Prostate gland (tissue), 2 donors: ENCODE data around the gene GPR108. TPM values are rescaled to one million over a fixed set of nuclear protein-coding genes. Genes with fewer than 3 reads are reported as not detected.

Experiments used
- DNase-seq: peaks from one replicate; pipeline ENCODE4 v3.0.0-alpha.2; 2019; ENCODE audit warnings: low spot score
- H3K27ac ChIP-seq, 2 donors: fragments of 200-600 bp; sonication (generic); 2 replicates each; pipeline ENCODE4 v1.5.1; 2017 to 2019
- H3K27me3 ChIP-seq: fragments of 200-600 bp; sonication (generic); replicated peaks from 2 replicates; pipeline ENCODE4 v1.5.1; 2019; ENCODE audit not compliant: insufficient read depth
- H3K36me3 ChIP-seq, 2 donors: fragments of 200-600 bp; sonication (generic); 1 replicate in 1 of 2; 2 replicates in 1 of 2; pipeline versions ENCODE4 v1.5.1 to v1.8.1; 2017 to 2019
- H3K4me1 ChIP-seq: fragments of 200-600 bp; sonication (generic); replicated peaks from 2 replicates; pipeline ENCODE4 v1.5.1; 2019
- H3K4me3 ChIP-seq, 2 donors: fragments of 200-600 bp; sonication (generic); 2 replicates each; pipeline ENCODE4 v1.5.1; 2017 to 2019
- H3K9me3 ChIP-seq: fragments of 200-600 bp; sonication (generic); 2 replicates; pipeline ENCODE4 v1.5.1; 2017
- POLR2A ChIP-seq: fragments of 450-650 bp; IDR thresholded peaks from one replicate; pipeline ENCODE4 v1.6.1; 2016; ENCODE audit warnings: antibody characterized with exemption, mild to moderate bottlenecking
- POLR2AphosphoS5 ChIP-seq: sonication (generic); formaldehyde crosslinking; IDR thresholded peaks from one replicate; pipeline ENCODE4 v1.6.1; 2017; ENCODE audit warnings: antibody characterized with exemption
- WGBS: methylation state at CpG from one replicate; pipeline ENCODE4 v1.1.5; 2018; 5-methylcytosine and 5-hydroxymethylcytosine counted together
- intact Hi-C: fragments of 100-400 bp; cut with DNase I; formaldehyde crosslinking; loops from one replicate; pipeline ENCODE4 v1.14.2; 2022
- total RNA-seq, 2 donors: library from RNA; depleted of rRNA; stranded (reverse); fragments of >200 nt; gene quantifications; one replicate each; pipeline ENCODE4 v1.1.0, GENCODE V29; 2016
- TF ChIP-seq, protein P1 (sequence below), 4 experiments: fragments of 200-600 bp in 2 of 4; fragments of 450-650 bp in 2 of 4; sonication (generic) in 2 of 4; IDR thresholded peaks; 1 replicate in 3 of 4; 2 replicates in 1 of 4; pipeline ENCODE4 v1.5.1; 2016 to 2019; ENCODE audit warnings: antibody characterized with exemption in 4 of 4, mild to moderate bottlenecking in 2 of 4, moderate library complexity in 2 of 4

GPR108 gene
- total RNA-seq, 2 donors from 2014 or later: 62.7 to 98.0 TPM

DNA sequence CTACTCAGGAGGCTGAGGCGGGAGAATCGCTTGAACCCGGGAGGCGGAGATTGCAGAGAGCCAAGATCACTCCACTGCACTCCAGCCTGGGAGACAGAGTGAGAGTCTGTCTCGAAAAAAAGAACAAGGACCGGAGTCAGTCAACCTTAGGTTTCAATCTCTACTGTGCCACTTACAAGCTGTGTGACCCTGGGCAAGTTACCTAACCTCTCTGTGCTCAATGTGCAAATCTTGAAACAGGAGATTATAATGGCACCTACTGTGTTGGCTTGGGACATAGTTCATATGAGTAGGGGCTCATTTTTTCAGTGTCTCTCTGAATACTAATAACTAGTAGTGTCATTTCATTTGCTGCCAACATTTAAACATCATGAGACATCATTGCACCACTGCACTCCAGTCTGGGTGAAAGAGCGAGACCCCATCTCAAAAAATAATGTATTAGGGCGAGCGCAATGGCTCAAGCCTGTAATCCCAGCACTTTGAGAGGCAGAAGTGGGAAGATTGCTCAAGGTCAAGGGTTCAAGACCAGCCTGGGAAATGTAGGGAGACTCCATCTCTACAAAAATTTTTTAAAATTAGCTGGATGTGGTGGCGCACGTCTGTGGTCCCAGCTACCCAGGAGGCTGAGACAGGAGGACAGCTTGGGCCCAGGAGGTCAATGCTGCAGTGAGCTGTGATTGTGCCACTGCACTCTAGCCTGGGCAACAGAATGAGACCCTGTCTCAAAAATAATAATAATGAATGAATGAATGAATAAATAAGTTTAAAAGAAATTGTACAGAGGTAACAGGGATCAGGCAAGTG is 22.4 kb downstream of the GPR108 start:
- WGBS: 89% methylated on average over 11 of the region's 11 CpGs
- H3K36me3 ChIP-seq: no peaks in the 10 kb centered on the region
- TF ChIP-seq, protein P1, sequence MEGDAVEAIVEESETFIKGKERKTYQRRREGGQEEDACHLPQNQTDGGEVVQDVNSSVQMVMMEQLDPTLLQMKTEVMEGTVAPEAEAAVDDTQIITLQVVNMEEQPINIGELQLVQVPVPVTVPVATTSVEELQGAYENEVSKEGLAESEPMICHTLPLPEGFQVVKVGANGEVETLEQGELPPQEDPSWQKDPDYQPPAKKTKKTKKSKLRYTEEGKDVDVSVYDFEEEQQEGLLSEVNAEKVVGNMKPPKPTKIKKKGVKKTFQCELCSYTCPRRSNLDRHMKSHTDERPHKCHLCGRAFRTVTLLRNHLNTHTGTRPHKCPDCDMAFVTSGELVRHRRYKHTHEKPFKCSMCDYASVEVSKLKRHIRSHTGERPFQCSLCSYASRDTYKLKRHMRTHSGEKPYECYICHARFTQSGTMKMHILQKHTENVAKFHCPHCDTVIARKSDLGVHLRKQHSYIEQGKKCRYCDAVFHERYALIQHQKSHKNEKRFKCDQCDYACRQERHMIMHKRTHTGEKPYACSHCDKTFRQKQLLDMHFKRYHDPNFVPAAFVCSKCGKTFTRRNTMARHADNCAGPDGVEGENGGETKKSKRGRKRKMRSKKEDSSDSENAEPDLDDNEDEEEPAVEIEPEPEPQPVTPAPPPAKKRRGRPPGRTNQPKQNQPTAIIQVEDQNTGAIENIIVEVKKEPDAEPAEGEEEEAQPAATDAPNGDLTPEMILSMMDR (IDR thresholded peaks at IDR 0.05): no peak
- TF ChIP-seq POLR2A (no peak), POLR2AphosphoS5 (no peak)
- H3K27ac ChIP-seq: no peak overlapping the region
- H3K4me3 ChIP-seq: no peak overlapping the region
- no peaks in the 10 kb centered on the region for H3K4me1 ChIP-seq
- no peaks in the 10 kb centered on the region for H3K27me3 ChIP-seq
- H3K9me3 ChIP-seq: no peaks in the 10 kb centered on the region
- intact Hi-C loops: no loop called here
- no peak for DNase-seq

DNA sequence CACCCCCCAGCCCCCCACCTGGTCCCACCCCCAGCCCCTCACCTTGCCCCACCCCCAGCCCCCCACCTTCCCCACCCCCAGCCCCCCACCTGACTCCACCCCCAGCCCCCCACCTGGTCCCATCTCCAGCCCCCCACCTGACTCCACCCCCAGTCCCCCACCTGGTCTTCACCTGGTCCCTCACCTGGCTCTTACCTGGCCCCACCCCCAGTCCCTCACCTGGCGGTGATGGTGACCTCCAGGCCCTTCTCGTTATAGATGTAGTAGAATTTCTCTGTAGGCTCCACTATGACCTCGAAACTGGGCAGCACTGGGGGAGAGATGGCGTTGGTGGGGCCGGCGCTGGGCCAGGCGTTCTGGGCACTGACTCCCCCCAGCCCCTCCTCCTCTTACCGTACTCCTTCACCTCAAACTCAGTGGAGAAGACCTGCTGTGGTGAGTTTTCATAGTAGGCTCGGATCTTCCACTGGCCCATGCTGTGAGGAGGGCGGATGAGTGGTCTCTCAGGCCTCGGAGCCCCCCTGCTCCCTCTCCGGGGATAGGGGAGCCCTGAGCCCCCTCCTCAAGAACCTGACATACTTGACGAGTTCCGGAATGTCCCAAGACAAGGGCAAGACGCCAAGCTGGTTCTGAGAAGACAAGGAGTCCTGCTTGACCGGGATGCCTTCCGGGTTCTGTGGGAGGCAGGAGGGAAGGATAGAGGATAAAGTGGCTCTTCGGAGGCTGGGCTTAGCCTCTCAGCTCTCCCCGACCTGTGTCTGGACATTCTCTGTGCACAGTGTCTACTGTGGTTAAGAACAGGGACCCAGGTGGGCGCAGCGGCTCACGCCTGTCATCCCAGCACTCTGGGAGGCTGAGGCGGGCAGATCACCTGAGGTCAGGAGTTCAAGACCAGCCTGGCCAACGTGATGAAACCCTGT is 23.3 kb downstream of the GPR108 start:
- no peaks in the 10 kb centered on the region for H3K4me1 ChIP-seq
- intact Hi-C loops: no loop called here
- no peaks in the 10 kb centered on the region for H3K27me3 ChIP-seq

DNA sequence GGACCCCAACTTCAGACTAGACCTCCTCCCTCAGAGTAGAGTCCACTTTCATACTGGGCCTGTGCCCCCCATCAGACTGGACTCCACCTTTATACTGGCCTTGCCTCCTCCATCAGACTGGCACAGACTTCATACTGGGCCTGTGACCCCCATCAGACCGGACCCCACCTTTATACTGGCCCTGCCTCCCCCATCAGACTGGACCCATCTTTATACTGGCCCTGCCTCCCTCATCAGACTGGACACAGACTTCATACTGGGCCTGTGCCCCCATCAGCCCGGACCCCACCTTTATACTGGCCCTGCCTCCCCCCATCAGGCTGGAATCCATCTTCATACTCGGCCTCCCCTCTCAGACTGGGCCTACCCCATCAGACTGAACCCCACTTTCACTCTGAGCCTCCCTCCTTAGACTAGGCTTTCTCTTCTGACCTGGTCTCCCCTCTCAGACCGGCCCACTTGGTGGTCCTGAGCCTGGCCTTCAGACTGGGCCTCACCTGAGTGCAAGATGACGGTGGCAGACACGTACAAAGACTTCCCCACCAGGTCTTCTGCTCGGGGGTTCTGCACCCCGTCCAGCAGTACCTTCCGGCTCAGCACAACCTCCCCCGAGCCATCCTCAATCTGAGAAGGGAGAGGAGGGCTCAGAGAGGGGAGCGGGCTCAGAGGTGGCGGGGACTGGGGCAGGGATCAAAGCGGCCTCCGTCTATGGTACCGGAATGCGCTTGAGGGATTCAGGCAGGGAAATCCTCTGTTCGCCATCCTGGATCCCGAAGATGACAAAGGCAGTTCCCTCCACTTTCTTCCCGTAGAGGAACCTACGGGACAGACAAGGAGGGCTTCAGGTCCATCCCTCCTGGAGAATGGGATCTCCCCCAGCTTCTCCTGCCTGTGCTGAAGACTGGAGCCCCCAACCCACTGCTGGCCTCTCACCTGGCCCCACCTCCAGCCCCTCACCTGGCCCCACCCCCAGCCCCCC is 24.4 kb downstream of the GPR108 start:
- 94% methylated on average over 20 of the region's 20 CpGs for WGBS
- intact Hi-C loops: no loop called here
- no peaks in the 10 kb centered on the region for H3K36me3 ChIP-seq
- no peak overlapping the region for H3K27ac ChIP-seq
- DNase-seq: no peak
- H3K9me3 ChIP-seq: no peaks in the 10 kb centered on the region
- H3K27me3 ChIP-seq: no peaks in the 10 kb centered on the region
- no peaks in the 10 kb centered on the region for H3K4me1 ChIP-seq
- no peak overlapping the region for H3K4me3 ChIP-seq
- TF ChIP-seq POLR2AphosphoS5: no peak
- TF ChIP-seq, protein P1 (IDR thresholded peaks at IDR 0.05): no peak
- TF ChIP-seq POLR2A: no peak

More for the DNA sequence above, 23.3 kb downstream of the GPR108 start:
- Histone ChIP-seq H3K36me3 (no peaks in the 10 kb centered on the region), H3K9me3 (no peaks in the 10 kb centered on the region), H3K27ac (no peak overlapping the region), H3K4me3 (no peak overlapping the region)
- WGBS: 65% methylated on average over 24 of the region's 24 CpGs
- DNase-seq: no peak
- no peak for TF ChIP-seq POLR2A
- no peak for TF ChIP-seq POLR2AphosphoS5
- TF ChIP-seq, protein P1 (IDR thresholded peaks at IDR 0.05): no peak

DNA sequence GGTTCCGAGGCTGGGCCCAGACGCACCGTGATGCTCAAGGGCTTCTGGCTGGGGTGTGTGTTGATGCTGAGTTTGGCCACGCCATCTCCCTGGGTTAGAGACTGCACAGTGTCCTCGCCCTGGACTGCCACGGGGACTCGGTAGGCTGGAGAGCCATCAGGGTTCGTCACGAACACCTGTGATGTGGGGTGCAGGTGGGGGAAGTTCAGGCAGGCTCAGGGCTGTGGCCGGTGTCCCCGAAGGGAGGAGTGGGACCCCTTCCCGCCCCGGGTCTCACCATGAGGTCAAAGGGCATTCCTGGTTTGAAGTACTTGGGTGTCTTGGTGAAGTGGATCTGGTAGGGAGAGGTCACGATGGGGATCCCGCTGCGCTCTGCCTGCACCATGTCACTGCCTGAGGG is 25.1 kb downstream of the GPR108 start:
- Histone ChIP-seq H3K27me3 (no peaks in the 10 kb centered on the region), H3K9me3 (no peaks in the 10 kb centered on the region), H3K36me3 (no peaks in the 10 kb centered on the region), H3K4me1 (no peaks in the 10 kb centered on the region), H3K4me3 (no peak overlapping the region), H3K27ac (no peak overlapping the region)
- no peak for DNase-seq
- WGBS: 92% methylated on average over 16 of the region's 16 CpGs
- TF ChIP-seq POLR2AphosphoS5 (no peak), POLR2A (no peak)
- TF ChIP-seq, protein P1 (IDR thresholded peaks at IDR 0.05): no peak
- intact Hi-C loops: no loop called here
